GM18498 (cell line): Measurements from ENCODE around the gene FBXW4.
"Not testable (repeated sequence)": the region's sequence is repeated elsewhere in the genome, so short reads cannot be mapped to it uniquely, and the experiment has no call there.

Experiments
- ATAC-seq: cut with Tn5 transposase; IDR thresholded peaks from one replicate; pipeline ENCODE4 v1.9.1; 2021; ENCODE audit warnings: mild to moderate bottlenecking, moderate library complexity; ENCODE audit not compliant: unreplicated experiment

Gene FBXW4

DNA sequence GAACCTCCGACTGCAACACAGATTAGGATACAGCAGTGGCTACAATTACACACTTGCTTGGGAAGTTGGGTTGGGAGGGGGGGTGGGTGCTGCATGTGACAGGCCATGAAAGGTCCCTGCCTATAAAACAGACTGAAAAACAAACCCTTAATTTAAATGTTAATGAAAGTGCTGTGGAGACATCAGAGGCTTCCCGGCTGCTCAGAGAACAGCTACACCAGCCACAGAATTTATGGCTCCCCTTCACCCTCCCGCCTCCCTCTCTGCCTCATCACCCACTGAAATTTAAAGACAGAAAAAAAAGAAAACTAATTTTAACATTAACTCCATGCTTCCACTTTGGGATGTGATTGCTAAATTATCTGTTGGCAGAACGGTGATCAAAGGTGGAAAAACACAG lies 34.7 kb downstream of the FBXW4 start:
- ATAC-seq: no peak

DNA sequence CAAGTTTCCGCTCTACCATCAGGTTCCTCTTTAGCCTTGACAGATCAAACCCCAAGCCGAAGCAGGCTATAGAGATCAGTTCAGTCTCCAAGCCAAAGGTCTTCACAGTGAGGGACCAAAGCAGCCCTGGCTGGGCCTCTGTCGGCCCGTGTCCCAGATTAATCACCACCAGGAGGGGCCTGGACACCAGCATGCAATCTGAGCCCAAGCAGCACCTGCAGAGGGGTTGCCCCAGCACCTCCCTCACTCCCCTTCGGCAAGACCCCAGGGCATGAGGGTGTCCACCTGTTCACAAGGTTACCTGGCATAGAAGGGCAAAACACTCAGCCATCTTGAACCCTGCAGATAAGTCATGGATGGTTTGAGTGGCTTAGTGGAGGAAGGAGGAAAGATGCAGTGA lies 36.0 kb downstream of the FBXW4 start:
- no peak for ATAC-seq

DNA sequence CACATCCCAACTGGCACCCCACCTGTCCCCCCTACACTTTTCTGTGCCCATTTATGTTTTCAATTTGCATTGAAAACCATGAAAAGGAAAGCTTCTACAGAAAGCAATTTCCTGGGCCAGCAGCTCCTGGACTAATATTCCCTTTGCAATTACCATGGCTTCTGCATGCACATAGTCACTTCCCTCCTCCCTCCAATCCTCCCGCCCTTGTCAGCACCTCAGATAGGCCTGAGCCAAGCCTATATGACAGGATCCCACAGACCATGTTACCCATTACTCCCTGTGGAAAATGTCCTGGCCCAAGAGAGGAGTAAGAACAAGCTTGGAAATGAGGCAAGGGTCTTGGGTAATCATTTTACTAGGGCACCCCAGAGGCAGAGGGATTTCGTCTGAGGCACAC lies 38.1 kb downstream of the FBXW4 start:
- ATAC-seq: no peak

DNA sequence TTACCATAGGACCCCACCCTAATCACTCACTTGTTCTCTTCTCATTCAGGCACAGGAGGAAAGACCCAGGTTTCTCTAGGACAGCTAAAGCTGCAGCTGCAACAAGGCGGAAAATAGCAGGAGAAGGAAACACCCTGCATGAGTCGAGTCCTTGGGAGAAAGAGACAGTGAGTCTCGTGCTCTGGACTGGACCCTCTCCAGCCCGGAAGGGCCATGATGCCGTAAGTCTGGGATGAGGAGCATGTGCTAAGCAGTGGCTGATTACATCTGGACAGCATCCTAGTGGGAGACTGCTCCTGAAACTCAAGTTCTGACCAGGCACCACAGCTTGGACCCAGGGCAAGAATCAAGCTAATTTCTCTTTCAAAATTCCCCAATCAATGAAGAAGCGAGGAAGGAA lies 39.4 kb downstream of the FBXW4 start:
- ATAC-seq: no peak

DNA sequence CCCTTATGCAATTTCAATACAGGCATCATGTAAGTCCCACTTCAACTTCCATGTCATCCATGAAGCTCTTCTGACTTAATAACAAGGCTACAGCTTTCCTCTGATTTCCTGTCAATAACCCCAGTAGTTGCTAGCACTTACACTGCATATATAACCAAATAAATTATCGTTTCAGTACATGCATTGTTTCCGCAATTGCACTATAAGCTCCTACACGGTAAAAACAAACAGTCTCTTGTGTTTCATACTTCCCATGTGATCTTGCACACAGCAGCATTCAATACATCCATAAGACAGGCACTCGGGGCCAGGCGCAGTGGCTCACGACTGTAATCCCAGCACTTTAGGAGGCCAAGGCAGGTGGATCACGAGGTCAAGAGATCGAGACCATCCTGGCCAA lies 41.4 kb downstream of the FBXW4 start:
- no peak for ATAC-seq

DNA sequence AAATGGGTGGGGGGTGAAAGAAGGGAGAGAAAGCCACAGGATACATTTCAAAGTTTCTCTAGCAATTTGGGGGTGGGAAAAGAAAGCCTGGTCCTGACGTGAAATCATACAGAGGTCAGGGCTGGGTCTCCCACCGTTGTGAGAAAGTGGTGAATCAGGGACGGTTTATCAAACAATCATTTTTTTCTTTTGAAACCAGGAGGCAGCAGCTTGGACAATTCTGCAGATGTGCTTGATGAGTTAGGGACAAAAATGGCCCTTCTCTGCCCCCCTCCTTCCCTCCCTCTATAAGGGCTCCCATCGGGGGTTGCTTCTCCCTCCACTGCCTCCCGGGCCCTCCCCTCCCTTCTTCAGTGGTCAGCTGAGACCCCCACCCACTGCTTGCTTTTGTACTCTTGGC lies 43.6 kb downstream of the FBXW4 start:
- ATAC-seq: no peak

DNA sequence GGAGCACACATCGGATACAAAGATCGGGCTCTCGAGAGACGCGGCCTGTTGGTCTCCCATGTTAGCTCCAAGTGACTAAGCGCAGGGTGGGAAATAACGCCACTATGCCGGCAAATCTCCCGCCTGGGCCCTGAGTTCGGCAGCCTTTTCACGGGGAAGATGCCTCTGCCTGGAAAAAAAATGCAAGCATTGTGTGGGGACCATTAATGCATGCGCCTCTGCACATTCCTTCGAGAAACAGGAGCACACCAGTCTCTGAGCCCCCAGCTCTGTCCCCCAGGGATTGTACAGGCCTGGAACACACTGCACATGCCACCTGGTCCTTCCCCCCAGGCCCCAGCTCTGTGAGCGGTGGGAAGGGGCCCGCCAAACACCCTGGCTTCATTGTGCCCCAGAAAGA lies 44.1 kb downstream of the FBXW4 start:
- no peak for ATAC-seq

DNA sequence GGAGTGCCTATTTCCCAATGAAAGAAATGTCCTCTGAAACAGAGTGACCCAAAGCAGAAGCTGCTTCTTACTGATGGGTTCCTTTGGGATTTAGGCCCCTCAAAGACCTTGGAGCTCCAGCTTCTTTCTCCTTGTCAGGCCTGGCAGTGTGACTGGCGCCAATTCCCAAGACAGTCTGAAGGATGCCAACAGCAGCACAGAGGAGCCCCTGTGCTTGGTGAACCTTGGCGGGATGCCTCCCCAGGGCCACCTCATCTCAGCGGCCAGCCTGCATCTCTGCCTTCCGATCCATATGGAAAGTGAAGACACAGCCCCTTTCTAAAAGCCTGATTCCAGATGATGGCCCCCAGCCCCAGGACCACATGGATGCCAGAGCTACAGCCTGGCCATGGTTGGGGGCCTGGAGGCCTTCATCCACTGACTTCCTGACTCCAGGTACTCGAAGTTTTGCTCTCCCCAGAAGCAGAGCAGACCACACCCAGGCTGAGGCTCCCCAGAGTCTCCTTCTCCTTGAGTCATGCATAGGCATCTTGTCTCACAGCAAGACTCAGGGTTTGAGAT lies 45.4 kb downstream of the FBXW4 start:
- no peak for ATAC-seq

DNA sequence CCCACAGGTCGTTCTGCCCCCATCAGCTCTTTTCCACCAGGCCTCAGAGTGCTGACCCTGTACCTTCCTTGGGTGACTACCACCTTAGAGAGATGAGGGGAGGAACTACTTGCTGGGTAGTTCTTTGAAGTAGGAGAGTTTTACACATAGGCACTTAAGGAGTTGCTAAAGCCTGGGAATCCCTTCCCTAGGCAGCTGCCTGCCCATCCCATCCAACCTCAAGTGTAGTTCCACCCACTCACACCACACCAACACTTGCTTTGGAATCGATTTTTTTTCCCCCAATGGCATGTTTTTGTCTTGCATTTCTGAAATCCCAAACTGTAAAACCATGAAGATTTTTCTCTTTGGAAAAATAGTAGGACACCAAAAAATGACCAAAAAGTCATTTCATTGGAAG lies 47.7 kb downstream of the FBXW4 start:
- ATAC-seq: no peak

DNA sequence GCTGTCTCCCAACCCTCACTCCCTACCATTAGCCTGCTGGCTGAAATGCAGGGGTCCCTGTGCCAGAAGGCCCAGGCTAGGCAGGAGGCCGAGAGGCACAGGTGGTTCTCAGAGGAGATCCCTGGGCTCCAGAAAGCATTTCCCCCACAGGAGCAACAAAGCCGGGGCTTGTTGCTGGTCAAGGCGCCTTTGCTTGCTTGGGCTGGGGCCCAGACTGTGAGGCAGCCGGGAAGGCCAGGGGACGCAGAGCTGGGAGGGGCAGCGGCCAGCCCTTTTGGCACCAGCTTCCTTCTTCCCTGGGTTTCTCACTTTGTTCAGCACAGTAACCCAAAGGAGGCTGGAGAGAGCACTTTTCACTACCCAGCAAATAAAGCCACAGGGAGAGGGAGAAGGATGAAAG lies 48.6 kb downstream of the FBXW4 start:
- no peak for ATAC-seq

DNA sequence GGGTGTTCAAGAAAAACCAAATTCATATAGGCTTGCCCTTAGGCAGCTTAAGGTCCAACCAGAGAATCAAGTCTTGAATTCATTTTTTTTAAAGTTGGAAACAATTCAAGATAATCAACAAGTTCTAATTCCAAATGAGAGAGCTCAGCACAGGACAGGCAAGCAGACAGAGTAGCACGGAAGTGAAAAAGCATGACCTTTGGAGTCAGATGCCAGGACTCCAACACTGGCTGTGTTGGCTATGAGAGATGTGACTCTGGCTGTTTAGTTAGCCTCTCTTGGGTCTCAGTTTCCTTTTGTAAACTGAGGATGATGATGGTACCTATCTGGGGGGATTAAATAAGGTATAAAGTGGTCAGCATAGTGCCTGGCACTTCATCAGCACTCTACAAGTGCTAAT lies 49.3 kb downstream of the FBXW4 start:
- ATAC-seq: no peak

DNA sequence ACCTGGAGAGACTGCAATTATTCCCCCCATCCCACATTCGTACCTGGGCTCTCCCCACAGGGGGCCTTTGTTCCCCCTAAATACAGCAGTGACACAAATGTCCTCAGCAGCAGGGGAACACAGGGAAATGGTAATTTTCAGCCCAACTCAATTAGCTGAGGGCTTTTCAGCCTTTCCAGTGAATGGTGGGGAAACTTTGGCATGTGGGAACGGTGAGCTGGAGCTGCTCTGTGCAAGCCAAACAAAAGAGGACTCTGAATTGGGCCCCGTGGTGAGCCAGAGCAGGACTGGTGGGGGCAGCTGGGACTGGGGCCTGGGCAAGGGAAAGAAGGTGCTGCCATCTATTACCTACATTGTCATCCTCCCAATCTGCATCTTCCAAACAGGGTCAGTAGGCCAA lies 51.0 kb downstream of the FBXW4 start:
- ATAC-seq: no peak

DNA sequence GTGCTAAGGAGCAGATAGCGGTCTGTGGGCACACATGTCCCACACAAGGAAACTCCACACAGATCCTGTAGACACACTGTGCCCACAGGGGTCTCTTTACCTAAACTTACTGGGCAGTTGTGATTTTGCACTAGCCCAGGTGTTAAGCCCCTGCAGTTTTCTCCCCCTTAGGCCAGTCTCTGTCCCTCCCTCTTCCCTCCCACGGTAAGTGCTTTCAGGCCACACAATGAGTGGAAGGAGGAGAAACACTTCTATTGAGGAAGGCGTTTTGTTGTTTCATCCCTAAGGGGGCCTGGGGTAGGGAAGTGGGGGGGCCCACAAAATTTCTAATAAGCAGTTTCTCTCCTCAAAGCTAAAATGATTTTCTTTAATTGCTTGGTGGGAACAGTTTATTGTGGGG lies 51.4 kb downstream of the FBXW4 start:
- no peak for ATAC-seq

DNA sequence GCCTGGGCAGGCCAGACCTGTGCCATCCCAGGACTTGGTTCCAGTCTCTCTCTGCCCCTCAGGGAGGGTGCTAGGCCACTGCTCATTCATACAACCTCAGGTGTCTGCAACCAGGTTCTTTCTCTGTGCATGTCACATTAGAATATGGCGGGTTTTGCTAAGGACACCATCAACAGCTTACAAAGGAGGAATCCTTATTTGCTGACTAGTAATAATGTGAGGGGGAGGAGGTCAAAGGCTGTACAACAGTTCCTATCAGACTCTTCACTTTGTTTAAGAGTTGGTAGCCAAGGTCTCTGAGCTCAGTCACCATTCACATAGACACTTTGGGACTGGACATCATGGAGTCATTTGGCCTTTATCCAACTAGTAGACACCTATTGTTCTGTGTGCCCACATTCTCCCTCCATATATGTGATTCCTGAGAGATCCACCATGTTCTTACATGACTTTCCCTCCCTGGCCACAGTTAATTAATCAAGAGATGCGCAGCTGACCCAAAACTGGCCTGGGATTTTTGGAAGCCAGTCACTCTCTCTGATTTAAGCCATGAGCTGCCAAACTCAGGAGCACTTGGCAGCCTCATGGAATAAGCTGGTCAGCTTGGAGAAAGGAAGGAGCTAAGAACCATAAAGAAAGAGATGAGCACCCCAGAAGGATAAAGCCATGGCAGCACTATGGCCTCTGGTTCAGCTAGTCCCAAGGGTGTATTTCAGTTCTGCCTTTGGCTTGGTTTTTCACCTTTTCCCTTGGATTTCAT lies 55.6 kb downstream of the FBXW4 start:
- ATAC-seq: no peak

DNA sequence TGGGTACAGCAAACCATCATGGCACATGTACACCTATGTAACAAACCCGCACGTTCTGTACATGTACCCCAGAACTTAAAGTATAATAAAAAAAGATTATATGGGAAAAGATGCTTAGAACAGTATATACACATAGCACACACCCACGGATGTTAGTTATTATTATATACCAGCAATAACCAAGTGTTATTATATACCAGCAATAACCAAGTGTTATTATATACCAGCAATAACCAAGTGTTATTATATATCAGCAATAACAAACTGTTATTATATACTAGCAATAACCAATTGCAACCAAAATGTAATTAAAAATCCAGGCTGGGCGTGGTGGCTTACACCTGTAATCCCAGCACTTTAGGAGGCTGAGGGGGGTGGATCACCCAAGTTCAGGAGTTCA lies 61.5 kb downstream of the FBXW4 start:
- not testable (repeated sequence) for ATAC-seq

DNA sequence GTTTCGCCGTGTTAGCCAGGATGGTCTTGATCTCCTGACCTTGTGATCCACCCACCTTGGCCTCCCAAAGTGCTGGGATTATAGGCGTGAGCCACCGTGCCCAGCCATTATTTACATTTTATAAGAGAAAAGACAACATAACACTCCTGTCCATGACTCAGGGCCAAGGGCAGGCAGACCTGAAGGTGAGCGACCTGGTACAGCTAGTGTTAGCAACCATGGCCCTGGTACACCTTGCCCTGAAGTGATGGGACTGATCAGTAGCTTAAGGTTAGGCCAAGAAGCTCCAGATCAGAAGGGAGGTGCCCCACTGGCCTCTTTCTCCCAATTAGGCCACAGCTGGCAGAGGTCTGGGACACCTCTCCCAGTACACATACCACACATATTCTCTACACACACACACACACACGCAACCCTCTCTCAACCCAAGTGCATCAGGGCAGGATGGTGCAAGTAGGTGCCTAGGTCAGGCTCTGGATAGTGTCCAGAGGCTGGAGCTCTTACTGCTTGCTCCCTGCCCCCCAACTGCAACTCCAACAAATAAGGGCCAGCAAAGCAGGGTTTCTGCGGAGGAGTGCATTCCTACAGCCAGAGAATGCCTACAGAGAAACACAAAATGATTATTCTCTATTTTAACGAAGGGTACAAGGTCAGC lies 63.0 kb downstream of the FBXW4 start:
- ATAC-seq: no peak

DNA sequence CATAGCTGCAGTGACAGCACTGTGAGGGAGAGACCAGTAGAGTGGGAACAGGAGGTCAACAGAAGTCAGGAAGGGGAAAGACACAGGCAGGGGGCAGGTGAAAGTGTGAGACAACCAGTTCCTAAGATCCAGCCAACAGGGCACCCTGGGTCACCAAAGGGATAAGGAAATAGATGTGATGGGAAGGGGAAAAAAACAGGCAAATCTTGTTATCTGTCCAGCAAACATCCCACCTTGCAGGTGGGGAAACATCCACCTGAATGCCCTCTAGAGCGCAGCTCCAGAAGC lies 64.4 kb downstream of the FBXW4 start:
- ATAC-seq: no peak

DNA sequence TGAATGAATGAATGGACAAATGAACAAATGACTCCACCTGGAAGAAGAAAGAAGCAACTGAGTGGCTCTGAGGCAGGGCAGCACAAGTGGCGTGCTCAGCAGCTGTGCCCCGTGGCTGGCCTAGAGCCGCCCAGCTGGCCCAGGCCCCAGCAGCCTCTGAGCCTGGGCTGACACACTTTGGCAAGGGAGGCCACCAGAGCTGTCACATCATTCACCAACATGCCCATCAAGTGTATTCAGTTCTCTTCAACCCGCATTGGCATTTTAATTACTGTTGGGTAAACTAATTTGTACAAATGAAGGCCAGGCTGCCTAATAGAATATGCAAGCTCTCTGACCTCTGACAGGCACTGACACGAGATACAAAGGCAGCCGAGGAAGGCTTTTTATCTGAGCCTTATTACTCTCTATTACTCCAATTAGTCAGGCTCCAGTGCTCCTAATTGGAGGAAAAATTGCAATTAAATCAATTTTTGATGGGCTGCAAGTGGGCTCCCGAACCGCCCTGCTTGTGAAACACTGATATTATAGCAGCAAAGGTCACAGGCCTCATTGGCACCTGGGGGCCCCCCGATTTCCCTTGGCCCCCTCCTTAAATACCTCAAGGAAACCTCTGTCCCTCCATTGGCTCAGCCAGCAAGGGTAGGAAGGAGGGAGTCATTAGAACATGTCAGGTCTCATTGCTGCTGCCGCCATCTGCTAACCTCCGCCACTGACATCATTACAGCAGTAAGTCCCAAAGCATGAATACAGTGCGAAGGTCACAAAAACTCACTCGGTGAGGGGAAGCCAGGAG lies 64.9 kb downstream of the FBXW4 start:
- ATAC-seq: no peak

DNA sequence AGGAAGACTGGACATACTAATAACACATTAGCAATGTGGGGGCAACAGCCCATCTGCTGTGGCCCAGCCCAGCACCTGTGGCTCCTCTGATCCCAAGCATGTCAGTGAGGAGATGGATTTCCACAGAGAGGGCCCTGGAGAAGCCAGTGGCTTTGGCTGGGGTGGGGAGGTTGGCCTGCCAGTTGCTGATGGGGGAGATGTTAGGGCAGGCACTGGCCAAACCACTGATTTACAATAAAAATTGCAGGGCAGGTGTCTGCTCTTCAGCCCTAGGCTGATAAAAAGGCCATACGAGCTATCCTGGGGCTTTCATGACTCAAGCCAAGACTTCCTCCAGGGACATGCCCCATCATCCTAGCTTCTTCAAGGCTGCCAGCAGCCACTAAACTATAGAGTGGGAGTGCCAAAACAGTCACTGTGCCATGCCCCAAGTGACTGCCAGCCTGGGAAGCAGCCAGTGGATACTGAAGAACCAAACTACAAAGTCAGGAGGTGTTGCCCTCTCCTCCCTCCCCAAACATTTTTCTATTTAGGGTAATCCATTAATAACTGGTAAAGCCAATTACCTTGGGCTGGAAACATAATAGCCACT lies 69.1 kb downstream of the FBXW4 start:
- no peak for ATAC-seq

DNA sequence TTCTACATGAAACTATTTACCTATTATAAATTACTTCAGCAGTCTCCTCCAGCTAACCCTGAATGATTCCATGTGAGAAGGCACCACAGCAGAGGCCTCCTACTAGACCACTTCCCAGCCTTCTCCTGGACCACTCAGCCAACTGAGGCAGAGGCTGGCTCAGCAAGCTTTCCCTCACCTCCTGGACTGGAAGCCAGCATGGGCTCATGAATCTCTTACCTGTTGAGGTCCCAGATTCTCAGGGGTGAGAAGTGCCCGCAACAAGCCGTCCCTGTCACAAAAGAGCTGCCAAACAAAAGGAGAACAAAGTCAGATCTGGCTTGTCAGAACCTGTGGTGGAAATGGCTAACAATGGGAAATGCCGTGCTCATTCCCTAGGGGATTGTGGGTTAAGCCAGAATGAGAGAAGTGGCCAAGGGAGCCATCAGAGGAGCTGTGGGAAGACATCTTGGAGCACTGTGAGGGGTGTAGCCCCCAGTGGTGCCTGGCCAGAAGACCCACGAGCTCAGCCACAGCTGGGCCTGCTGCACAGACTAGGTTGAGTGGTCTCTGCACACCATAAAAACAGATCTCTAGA lies 70.4 kb downstream of the FBXW4 start:
- ATAC-seq: no peak

DNA sequence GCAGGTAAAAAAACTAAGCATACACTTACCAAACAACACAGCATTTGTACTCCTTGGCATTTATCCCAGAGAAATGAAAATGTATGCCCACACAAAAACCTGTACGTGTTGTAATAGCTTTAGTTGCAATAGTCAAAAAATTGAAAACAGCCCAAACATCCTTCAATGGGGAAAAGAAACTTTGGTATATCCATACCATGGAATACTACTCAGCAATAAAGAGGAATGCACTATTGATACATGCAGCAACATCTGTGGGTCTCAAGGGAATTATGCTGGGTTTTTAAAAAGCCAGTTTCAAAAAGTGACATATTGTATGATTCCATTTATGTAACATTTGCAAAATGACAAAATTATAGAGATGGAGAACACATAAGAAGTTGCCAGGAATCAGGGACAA lies 71.4 kb downstream of the FBXW4 start:
- ATAC-seq: no peak
